ENCODE results near the gene STX4. TPM values are rescaled to one million over a fixed set of nuclear protein-coding genes. Genes with fewer than 3 reads are reported as not detected.
A peak's percentile ranks its signal among the peaks of the same experiment; 100 is the strongest.

The STX4 gene
- total RNA-seq, 4 donors from 2014 or later, result 26.8 to 47.6 (median 39.9) TPM

GRCh38 chr16:30996324-30996984 is 36.9 kb upstream of the STX4 start:
- no peaks in the 10 kb centered on the region for H3K36me3 ChIP-seq
- WGBS, 2 donors, result 31 to 36% methylated on average over 12 to 19 of the region's 23 CpGs
- H3K4me1 ChIP-seq, result peaks cover 10 to 15% of the 10 kb centered on the region in 2 donors
- intact Hi-C loops (cut with DNase I), result no loop called here
- H3K9me3 ChIP-seq, result no peaks in the 10 kb centered on the region
- no peak for DNase-seq
- H3K27me3 ChIP-seq, result peaks cover 4% of the 10 kb centered on the region
- peak overlapping the region in 1 of 3 donors; percentile 30 for H3K4me3 ChIP-seq (replicated peaks in 1 of 3)
- peak overlapping the region in 2 of 3 donors; percentile 18 to 41 for H3K27ac ChIP-seq
- TF ChIP-seq CTCF (IDR thresholded peaks at IDR 0.05), result no peak
- no peak for TF ChIP-seq POLR2A (IDR thresholded peaks at IDR 0.05)

GRCh38 chr16:30996985-30997724 is 36.2 kb upstream of the STX4 start:
- H3K9me3 ChIP-seq, result no peaks in the 10 kb centered on the region
- H3K4me3 ChIP-seq (replicated peaks in 1 of 3), result peak overlapping the region in 2 of 3 donors; percentile 10 to 30
- intact Hi-C loops (cut with DNase I), result no loop called here
- H3K36me3 ChIP-seq, result no peaks in the 10 kb centered on the region
- TF ChIP-seq CTCF (IDR thresholded peaks at IDR 0.05) (no peak), POLR2A (IDR thresholded peaks at IDR 0.05) (peak in 1 of 2 donors; percentile 7)
- WGBS, 2 donors, result 1 to 4% methylated on average over 21 to 31 of the region's 60 CpGs
- peaks cover 10 to 15% of the 10 kb centered on the region in 2 donors for H3K4me1 ChIP-seq
- peaks cover 4% of the 10 kb centered on the region for H3K27me3 ChIP-seq
- peak overlapping the region; percentile 18 to 41 (median 22) for H3K27ac ChIP-seq
- peak; percentile 54 to 59 for DNase-seq

GRCh38 chr16:30997725-30998711 is 35.3 kb upstream of the STX4 start:
- Histone ChIP-seq H3K27me3 (peaks cover 4% of the 10 kb centered on the region), H3K9me3 (no peaks in the 10 kb centered on the region), H3K27ac (peak overlapping the region in 1 of 3 donors; percentile 22), H3K4me3 (replicated peaks in 1 of 3) (peak overlapping the region in 1 of 3 donors; percentile 30), H3K36me3 (no peaks in the 10 kb centered on the region), H3K4me1 (peaks cover 10 to 15% of the 10 kb centered on the region in 2 donors)
- intact Hi-C loops (cut with DNase I), result no loop called here
- 59 to 71% methylated on average over 19 to 21 of the region's 21 CpGs for WGBS, 2 donors
- no peak for TF ChIP-seq POLR2A (IDR thresholded peaks at IDR 0.05)
- TF ChIP-seq CTCF (IDR thresholded peaks at IDR 0.05), result no peak
- DNase-seq, result no peak

- H3K4me1 ChIP-seq, result peaks cover 10 to 15% of the 10 kb centered on the region in 2 donors
- DNase-seq, result no peak
- TF ChIP-seq CTCF (IDR thresholded peaks at IDR 0.05), result no peak
- no peak for TF ChIP-seq POLR2A (IDR thresholded peaks at IDR 0.05)
- H3K9me3 ChIP-seq, result no peaks in the 10 kb centered on the region
- H3K27ac ChIP-seq, result no peak overlapping the region
- H3K36me3 ChIP-seq, result no peaks in the 10 kb centered on the region
- intact Hi-C loops (cut with DNase I), result no loop called here
- H3K4me3 ChIP-seq (replicated peaks in 1 of 3), result no peak overlapping the region
- 75 to 81% methylated on average over 6 of the region's 6 CpGs for WGBS, 2 donors
- peaks cover 4% of the 10 kb centered on the region for H3K27me3 ChIP-seq
These were observed 34.3 kb upstream of the STX4 start for GRCh38 chr16:30998852-30999761.

All from thyroid gland (tissue), 4 donors.